HG03439 (cell line): ENCODE results near the gene SLC48A1.

Experiments used
- ATAC-seq: cut with Tn5 transposase; IDR thresholded peaks from one replicate; pipeline ENCODE4 v1.9.1; 2021; ENCODE audit warnings: mild to moderate bottlenecking, moderate library complexity; ENCODE audit not compliant: unreplicated experiment

The SLC48A1 gene

GRCh38 chr12:47744005-47744651, 28.9 kb upstream of the SLC48A1 start:
- ATAC-seq, result no peak

- ATAC-seq, result no peak
Measured at GRCh38 chr12:47744778-47745436, 28.1 kb upstream of the SLC48A1 start.

DNA sequence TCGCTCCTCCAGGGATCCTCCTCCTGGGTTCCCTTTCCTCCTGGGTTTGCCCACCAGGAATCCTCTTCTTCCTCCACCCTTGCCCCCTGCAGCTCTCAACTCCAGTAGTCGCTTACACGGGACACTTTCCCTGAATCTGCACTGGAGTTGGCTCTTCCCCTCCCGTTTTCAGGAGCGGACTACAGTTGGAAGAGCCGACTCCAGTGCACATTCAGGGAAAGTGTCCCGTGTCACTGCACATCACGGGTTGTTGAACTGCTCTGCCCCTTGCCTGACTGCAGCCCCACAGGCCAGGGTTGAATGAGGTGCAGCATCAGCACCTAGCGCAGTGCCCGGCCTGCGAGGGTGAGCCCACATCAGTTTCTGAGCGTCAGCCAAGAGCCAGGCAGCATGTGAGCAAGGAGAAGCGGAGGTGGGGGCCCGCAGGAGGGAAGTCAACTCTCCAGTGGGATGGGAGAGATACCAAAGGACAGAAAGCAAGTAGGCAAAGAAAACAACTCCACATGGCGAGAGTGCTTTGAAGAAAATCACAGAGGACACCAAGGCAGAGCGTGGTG, 27.5 kb upstream of the SLC48A1 start:
- no peak for ATAC-seq

DNA sequence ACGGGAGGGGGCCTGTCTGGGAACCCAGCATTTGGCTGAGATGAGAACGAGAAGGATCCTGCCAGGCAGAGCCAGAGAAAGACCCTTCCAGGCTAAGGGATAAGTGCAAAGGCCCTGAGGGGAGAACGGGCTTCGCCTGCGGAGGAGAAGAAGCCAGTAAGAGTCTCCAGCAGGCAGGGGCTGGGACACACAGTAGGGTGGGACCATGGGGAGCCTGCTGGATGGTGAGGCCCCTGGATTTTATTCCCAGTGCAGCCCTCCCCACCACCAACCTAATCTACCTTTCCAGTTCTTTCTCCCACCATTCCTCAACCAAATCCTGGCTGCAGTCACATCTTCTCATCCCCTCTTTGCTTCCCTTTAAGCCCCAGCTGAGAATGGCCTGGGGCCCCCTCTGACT, 27.0 kb upstream of the SLC48A1 start:
- ATAC-seq, result no peak

GRCh38 chr12:47746523-47746922, 26.5 kb upstream of the SLC48A1 start:
- no peak for ATAC-seq

DNA sequence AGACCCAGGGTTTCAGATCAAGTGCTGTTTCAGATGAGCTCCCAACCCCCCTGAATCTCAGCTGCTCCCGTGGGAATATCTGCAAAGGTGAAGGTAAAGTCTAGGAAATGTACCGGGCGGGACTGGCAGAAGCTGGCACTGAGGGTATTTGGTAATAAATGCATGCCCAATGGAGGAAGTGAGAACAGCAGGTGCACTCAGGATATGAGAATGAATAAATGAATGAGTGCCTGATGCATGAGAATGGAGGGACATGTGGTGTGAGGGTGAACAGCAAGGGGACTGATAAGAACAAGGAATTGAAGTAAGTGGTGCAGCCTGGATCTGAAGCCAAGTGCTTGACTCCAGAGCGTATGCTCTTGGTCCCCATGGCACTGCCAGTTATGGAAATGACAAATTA, 25.9 kb upstream of the SLC48A1 start:
- ATAC-seq, result no peak

- no peak for ATAC-seq
Measured at GRCh38 chr12:47747596-47748506, 25.2 kb upstream of the SLC48A1 start.

DNA sequence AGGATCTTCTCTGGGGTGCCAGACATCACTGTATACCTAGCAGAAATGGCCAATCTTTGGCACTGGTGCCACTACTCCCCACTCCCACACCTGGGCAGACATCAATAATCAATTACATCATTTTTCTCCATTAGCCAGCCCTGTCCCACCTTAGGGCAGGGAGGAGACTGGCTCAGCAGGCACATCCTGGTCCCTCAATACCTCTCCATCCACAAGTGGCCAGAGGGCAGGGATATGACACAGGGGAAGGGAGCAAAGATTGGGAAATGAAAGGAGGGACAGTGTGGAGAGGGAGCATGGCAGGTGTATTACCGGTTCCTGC, 24.6 kb upstream of the SLC48A1 start:
- no peak for ATAC-seq

DNA sequence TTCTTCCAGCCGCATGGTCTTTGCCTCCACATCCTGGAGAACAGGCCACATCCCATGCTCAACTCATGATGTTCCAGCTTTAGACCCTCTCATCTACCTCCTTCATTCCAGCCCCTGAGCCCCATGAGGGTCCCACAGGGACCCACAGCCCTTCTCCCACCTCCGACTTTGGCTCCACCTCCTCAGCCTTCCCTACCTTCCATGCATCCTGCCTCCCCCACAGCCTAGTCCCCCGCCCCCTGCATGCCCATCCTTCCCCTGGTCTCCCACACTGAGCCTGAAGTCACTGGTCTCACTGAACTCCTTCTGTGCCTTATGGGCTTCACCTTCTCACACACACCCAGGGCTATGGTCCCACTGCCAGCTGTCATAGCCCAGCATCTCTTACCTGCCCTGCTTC, 24.1 kb upstream of the SLC48A1 start:
- ATAC-seq, result no peak

- ATAC-seq, result no peak
Measured at GRCh38 chr12:47750229-47750798, 22.7 kb upstream of the SLC48A1 start.

DNA sequence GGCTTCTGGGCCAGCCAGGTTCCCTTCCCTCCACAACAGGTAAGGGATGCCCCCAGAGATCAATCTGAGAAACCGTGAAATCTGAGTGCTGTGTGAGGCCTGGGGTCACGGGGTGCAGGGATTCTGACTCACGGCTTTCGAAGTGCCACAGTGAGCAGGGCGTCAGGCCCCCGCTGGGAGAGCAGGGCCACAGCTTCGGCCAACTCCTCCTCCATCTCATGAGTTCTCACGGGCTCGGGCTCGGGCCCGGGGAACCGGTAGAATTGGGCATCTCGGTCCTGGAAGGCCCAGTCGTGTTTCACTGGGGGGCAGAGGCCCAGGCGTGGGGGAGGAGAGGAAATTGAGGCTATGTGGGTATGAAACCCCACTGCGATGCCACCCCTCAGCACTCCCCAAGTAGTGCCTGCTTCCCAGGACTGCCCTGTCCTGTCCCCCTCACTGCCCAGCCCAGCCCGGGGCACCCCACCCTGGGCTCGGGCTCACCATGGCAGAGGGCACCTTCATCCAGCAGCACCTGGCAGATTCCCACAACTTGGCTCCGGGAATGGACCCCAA, 22.0 kb upstream of the SLC48A1 start:
- ATAC-seq, result no peak

GRCh38 chr12:47751561-47751960, 21.5 kb upstream of the SLC48A1 start:
- no peak for ATAC-seq

GRCh38 chr12:47752121-47752520, 20.9 kb upstream of the SLC48A1 start:
- no peak for ATAC-seq

GRCh38 chr12:47752552-47752951, 20.5 kb upstream of the SLC48A1 start:
- no peak for ATAC-seq

DNA sequence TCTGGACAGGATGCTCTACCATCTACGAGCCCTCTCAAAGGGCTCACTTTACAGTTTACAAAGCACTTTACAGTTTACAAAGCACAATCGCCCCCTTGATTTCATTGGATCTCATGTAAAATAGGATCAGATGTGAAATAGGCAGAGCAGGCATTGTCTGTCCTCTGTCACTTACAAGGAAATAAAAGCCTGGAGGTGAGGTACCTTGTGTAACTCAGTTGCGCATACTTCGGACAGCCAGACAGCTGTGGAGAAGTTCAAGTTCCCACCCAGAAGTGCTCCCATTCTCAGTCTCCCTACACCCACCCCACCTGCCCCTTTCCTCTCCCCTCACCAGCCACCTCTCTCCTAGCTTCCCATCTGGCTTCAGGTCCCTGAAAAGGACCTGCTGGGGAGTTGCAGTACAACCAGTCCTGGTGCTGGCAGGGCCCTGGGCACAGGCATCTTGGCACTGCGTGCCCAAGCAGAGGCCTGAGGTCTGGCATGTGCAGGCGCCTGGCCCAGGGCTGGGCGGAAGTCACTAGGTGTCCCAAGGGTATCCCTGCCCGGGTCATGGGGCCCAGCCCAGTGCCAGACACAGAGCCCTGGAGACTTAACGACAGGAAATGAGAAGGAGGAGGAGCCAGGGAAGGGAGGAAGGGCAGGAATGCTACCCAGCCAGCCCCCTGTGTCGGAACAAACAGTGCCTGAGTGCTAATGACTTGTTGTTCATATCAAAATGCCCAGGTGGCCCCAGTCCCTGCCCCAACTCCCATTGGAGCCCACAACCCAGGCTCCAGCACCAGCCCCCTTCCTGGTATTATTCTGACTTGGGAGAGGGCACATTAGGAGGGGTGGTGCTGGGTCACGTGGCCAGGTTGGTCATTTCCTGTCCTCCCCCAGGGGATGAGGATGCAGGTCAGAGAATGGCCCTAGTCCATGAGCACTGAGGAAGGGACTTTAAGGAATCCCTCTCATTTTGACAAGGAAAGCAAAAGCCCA, 19.7 kb upstream of the SLC48A1 start:
- ATAC-seq, result no peak

DNA sequence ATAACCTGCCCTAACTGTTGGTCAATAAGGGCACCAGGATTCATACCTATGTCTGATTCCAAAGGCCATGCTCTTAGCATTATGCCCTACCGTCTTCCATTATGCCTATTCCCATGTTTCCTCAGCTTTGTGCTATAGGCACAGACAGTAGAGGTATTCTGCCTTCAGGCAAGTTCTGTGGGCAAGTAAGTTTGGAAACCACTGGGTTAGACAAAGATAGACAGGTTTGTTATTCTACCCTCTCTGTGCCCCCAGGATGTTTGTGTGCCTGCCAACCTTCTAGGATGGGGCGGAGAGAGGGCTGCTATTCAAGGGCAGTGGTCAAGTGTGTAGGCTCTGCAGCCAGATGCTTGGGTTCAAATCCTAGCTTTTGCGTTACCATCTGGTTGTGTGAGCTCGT, 18.9 kb upstream of the SLC48A1 start:
- no peak for ATAC-seq

GRCh38 chr12:47754881-47755280, 18.2 kb upstream of the SLC48A1 start:
- ATAC-seq, result no peak

DNA sequence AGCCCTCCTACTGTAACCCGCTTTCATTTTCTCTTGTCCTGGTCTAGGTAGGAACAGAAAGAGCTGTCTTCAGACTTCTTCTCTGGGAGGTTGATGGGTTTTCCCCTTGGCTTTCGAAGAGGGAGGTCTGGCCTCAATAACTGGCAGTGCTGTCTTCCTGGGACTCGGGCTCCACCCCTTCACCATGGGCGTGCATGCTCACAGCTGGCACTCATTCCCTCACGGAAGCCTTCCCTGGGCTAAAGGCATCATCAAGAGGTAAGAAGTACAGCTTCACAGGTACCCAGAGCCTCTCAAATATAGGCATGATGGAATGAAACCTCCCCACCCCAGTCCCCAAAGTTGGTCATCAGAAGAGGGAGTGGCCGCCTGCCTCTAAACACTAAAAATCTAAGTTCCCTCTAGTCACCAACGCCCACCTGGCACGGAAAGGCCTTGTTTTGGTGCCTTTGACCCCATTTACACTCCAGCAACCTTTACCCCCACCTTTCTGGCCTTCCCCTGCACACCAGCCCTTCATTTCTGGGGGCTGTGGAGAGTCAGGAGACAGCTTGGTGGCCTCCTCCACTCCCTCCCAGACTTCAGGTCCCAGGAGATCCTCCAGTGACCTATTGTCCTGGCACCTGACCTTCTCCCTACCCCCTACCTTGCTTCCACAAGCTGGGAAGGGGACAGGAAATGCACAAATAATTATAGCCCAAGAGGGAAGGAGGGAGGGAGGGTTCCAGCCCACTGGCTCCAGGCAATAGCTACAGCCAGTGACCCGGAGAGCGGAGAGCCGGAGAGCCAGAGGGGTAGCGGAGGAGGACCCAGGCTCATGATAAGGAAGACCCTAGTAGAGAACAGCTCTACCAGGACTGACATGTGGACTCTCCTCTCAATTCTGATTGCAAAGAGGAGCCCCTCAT, 17.1 kb upstream of the SLC48A1 start:
- ATAC-seq, result peak; percentile 70

DNA sequence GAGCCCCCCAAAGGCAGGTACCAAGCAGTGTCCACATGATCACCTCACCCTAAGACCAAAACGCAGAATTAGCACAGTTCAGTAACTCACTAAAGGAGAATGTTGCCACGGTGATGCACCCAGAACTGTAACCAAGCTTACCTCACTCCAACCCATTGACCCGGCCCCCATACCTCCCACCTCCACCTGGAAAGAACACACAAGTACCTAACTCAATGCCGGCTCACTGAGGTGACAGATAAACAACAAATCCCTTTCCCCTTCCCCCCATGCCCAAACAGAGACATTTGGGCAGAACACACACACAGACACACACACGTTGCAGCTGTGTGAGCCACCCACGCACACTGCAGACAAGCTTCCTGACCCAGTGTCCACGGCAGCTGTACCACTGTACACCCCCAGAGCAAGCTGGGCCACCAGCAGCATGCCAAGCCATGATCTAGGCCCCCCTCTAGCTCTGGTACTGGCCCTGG, 15.6 kb upstream of the SLC48A1 start:
- no peak for ATAC-seq
